Measurements from ENCODE around the gene KLHDC3. TPM values are rescaled to one million over a fixed set of nuclear protein-coding genes. Genes with fewer than 3 reads are reported as not detected.

KLHDC3 gene
- total and polyA plus RNA-seq, 2 of the 13 experiments (the other 11 are each of a cell fraction or from before 2014, with no cell fraction given) = 78.3 to 91.5 TPM

DNA sequence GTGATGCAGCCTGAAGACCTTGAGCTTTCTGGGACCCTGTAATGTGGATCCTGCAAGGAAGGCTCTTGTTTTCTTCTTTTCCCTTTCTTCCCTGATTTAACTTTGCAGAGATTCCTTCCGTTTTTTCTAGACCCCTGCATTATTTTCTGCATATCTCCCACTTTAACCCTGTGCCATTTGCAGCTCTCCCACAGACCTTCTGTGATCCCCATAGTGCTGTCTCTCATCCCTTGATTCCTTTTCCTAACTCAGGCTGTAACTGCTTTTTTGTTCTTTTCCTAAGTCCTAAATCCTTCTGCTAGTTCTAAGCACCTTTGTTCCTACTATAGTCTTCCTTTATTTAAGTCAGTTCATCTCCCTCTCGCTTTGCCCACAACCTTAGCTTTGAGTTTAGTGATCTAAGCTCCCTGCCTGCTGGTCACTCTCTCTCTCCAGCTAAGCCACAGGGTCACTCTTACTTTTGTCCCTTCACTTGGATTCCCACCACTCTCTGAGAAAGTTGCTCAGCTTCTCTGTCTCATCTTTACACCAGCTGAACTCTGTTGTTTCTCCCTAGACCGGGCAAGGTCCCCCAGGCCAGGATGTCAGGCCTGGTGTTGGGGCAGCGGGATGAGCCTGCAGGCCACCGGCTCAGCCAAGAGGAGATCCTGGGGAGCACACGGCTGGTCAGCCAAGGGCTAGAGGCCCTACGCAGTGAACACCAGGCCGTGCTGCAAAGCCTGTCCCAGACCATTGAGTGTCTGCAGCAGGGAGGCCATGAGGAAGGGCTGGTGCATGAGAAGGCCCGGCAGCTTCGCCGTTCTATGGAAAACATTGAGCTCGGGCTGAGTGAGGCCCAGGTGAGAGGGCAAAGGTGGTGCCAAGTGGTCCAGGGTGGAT is 46.9 kb downstream of the KLHDC3 start (continued):
- TF ChIP-seq ZSCAN5A (CRISPR knock-in tag; IDR thresholded peaks at IDR 0.05; ENCODE audit: borderline replicate concordance) (no peak), ZNF354B (CRISPR knock-in tag; IDR thresholded peaks at IDR 0.05) (no peak), ZNF280B (CRISPR knock-in tag; IDR thresholded peaks at IDR 0.05; ENCODE audit: borderline replicate concordance) (no peak; the same call in 1 of the 2 replicates), ZHX1 (CRISPR knock-in tag; IDR thresholded peaks at IDR 0.05; ENCODE audit: low read depth) (no peak), ZNF878 (CRISPR knock-in tag; IDR thresholded peaks at IDR 0.05) (no peak), HNF1A (IDR thresholded peaks at IDR 0.05; ENCODE audit: low read depth) (no peak), HNF1A (CRISPR knock-in tag; IDR thresholded peaks at IDR 0.05; ENCODE audit: borderline replicate concordance) (no peak)
- TF ChIP-seq, protein P1, sequence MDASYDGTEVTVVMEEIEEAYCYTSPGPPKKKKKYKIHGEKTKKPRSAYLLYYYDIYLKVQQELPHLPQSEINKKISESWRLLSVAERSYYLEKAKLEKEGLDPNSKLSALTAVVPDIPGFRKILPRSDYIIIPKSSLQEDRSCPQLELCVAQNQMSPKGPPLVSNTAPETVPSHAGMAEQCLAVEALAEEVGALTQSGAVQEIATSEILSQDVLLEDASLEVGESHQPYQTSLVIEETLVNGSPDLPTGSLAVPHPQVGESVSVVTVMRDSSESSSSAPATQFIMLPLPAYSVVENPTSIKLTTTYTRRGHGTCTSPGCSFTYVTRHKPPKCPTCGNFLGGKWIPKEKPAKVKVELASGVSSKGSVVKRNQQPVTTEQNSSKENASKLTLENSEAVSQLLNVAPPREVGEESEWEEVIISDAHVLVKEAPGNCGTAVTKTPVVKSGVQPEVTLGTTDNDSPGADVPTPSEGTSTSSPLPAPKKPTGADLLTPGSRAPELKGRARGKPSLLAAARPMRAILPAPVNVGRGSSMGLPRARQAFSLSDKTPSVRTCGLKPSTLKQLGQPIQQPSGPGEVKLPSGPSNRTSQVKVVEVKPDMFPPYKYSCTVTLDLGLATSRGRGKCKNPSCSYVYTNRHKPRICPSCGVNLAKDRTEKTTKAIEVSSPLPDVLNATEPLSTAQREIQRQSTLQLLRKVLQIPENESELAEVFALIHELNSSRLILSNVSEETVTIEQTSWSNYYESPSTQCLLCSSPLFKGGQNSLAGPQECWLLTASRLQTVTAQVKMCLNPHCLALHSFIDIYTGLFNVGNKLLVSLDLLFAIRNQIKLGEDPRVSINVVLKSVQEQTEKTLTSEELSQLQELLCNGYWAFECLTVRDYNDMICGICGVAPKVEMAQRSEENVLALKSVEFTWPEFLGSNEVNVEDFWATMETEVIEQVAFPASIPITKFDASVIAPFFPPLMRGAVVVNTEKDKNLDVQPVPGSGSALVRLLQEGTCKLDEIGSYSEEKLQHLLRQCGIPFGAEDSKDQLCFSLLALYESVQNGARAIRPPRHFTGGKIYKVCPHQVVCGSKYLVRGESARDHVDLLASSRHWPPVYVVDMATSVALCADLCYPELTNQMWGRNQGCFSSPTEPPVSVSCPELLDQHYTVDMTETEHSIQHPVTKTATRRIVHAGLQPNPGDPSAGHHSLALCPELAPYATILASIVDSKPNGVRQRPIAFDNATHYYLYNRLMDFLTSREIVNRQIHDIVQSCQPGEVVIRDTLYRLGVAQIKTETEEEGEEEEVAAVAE (CRISPR knock-in tag; IDR thresholded peaks at IDR 0.05; ENCODE audit: borderline replicate concordance) = no peak
- TF ChIP-seq, protein P2, sequence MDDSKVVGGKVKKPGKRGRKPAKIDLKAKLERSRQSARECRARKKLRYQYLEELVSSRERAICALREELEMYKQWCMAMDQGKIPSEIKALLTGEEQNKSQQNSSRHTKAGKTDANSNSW (CRISPR knock-in tag; IDR thresholded peaks at IDR 0.05; ENCODE audit: borderline replicate concordance) = no peak
